Keratinocyte (primary cell): Measurements from ENCODE around the gene CMTR1.

Experiments
- CTCF ChIP-seq, 3 experiments: IDR thresholded peaks in 1 of 3; conservative IDR thresholded peaks in 1 of 3; optimal IDR thresholded peaks in 1 of 3; 2 replicates in 2 of 3; 3 replicates in 1 of 3; pipeline versions ENCODE3 to v1.5.1; 2011; ENCODE audit warnings: low read length in 3 of 3, mild to moderate bottlenecking in 3 of 3, moderate library complexity in 2 of 3, control low read depth in 1 of 3, inconsistent platforms in 1 of 3; ENCODE audit not compliant: insufficient read depth in 2 of 3; ENCODE audit errors: extremely low read depth in 1 of 3
- EZH2 ChIP-seq: IDR thresholded peaks from one replicate; pipeline ENCODE4 v1.6.1; 2012; ENCODE audit warnings: inconsistent platforms, mild to moderate bottlenecking, low read length, moderate library complexity

GRCh38 chr6:37391120-37391519, 41.9 kb upstream of the CMTR1 start:
- TF ChIP-seq CTCF (optimal IDR thresholded peaks at IDR 0.05 in 1 of 3, IDR thresholded peaks at IDR 0.05 in 1 of 3, conservative IDR thresholded peaks at IDR 0.05 in 1 of 3; ENCODE audit: extremely low read depth in 1 of 3, insufficient read depth in 2 of 3, low read length in 3 of 3) (no peak), EZH2 (no peak)
